ENCODE data around the gene CFAP157. TPM values are rescaled to one million over a fixed set of nuclear protein-coding genes. Genes with fewer than 3 reads are reported as not detected.
A peak's percentile ranks its signal among the peaks of the same experiment; 100 is the strongest.

CFAP157 gene
- total and polyA plus RNA-seq, 8 donors, result 0.14 to 7.6 (median 0.19) TPM; not detected in 3

DNA sequence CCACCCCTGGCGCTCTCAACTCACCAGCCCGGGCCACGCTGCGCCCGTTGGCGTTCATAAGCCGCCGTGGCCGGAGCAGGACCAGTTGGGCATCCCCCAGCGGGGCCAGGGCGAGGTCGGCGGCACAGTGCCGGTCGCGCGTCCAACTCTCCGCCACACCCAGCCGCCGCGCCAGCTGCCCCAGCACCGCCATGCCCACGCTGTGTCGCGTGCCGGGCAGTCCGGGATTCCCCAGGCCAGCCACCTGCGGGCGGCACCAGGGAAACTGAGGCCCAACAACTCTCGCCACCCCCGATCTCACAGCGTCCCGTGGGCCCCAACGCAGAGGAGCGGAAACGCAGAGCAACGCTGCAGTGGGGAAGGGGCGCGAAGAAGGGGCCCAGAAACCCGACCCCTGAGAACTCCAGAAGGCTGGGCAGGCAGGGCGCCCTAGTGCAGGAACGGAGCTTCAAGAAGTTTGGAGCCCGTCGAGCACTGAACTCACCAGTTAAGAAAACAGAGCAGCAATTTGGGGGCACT, 8.2 kb downstream of the CFAP157 start:
- Histone ChIP-seq H3K4me1 (peaks cover 16 to 25% (median 22%) of the 10 kb centered on the region in 4 donors), H3K36me3 (no peaks in the 10 kb centered on the region), H3K27me3 (no peaks in the 10 kb centered on the region), H3K27ac (peak overlapping the region; percentile 75 to 89 (median 84)), H3K4me3 (peak overlapping the region; percentile 62 to 85 (median 71)), H3K9me3 (no peaks in the 10 kb centered on the region)
- 0 to 1% (median 0%) methylated on average over 4 to 44 of the region's 44 CpGs for WGBS, 5 donors
- DNase-seq, result peak; percentile 55 to 65
- intact Hi-C loops (cut with DNase I; ENCODE audit: low total_unique reads), result no loop called here
- TF ChIP-seq POLR2A (IDR thresholded peaks at IDR 0.05) (no peak), EP300 (IDR thresholded peaks at IDR 0.05) (no peak), POLR2AphosphoS5 (IDR thresholded peaks at IDR 0.05) (no peak)
- TF ChIP-seq, protein P1, sequence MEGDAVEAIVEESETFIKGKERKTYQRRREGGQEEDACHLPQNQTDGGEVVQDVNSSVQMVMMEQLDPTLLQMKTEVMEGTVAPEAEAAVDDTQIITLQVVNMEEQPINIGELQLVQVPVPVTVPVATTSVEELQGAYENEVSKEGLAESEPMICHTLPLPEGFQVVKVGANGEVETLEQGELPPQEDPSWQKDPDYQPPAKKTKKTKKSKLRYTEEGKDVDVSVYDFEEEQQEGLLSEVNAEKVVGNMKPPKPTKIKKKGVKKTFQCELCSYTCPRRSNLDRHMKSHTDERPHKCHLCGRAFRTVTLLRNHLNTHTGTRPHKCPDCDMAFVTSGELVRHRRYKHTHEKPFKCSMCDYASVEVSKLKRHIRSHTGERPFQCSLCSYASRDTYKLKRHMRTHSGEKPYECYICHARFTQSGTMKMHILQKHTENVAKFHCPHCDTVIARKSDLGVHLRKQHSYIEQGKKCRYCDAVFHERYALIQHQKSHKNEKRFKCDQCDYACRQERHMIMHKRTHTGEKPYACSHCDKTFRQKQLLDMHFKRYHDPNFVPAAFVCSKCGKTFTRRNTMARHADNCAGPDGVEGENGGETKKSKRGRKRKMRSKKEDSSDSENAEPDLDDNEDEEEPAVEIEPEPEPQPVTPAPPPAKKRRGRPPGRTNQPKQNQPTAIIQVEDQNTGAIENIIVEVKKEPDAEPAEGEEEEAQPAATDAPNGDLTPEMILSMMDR (IDR thresholded peaks at IDR 0.05), result no peak

- no peaks in the 10 kb centered on the region for H3K27me3 ChIP-seq
- intact Hi-C loops (cut with DNase I; ENCODE audit: low total_unique reads), result no loop called here
- peak within 1 kb of the TSS; percentile 62 to 85 (median 71) for H3K4me3 ChIP-seq
- TF ChIP-seq POLR2AphosphoS5 (IDR thresholded peaks at IDR 0.05) (peak; percentile 51 to 85 (median 63)), EP300 (IDR thresholded peaks at IDR 0.05) (no peak), POLR2A (IDR thresholded peaks at IDR 0.05) (peak in 1 of 4 donors; percentile 24)
- TF ChIP-seq, protein P1 (IDR thresholded peaks at IDR 0.05), result no peak
- peak; percentile 97 to 99 for DNase-seq
- H3K36me3 ChIP-seq, result no peaks in the 10 kb centered on the region
- no peaks in the 10 kb centered on the region for H3K9me3 ChIP-seq
- peaks cover 16 to 25% (median 22%) of the 10 kb centered on the region in 4 donors for H3K4me1 ChIP-seq
- 4 to 6% (median 5%) methylated on average over 32 to 65 of the region's 65 CpGs for WGBS, 5 donors
- H3K27ac ChIP-seq, result peak within 1 kb of the TSS; percentile 75 to 89 (median 84)
Measured at GRCh38 chr9:127715470-127716337, 8.9 kb downstream of the CFAP157 start, which contains the start of the genes PTRH1 and TTC16. PTRH1 (minus strand) TSS chr9:127715663; CDS start chr9:127715639, 24 bp downstream. TTC16 (plus strand) TSS chr9:127716079; CDS start chr9:127716146, 67 bp downstream.

DNA sequence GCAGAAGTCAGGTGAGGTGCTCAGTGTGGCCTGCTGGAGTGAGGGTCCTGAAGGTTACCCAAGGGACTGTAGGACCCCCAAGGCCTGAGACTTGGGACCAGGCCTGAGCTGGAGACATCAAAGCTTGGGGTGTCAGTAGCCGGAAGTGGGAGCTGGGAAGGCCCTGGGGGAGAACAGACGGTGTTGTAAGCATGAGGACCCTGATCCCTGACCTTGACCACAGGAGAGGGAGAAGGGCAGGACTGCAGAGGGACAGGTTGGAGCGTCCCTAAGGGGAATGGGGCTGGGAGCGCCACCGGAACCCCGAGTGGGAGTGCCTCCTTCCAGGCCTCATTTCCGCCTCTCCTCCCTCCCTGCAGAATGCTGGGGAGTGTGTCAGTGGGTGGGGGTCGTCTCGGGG, 9.6 kb downstream of the CFAP157 start:
- Histone ChIP-seq H3K36me3 (no peaks in the 10 kb centered on the region), H3K4me1 (peaks cover 16 to 23% (median 22%) of the 10 kb centered on the region in 4 donors), H3K9me3 (no peaks in the 10 kb centered on the region), H3K27ac (peak overlapping the region in 4 of 5 donors; percentile 75 to 89 (median 86)), H3K4me3 (peak overlapping the region in 3 of 4 donors; percentile 62 to 71 (median 71)), H3K27me3 (no peaks in the 10 kb centered on the region)
- DNase-seq, result no peak
- intact Hi-C loops (cut with DNase I; ENCODE audit: low total_unique reads), result no loop called here
- 80 to 85% (median 83%) methylated on average over 5 to 9 of the region's 9 CpGs for WGBS, 5 donors
- no peak for TF ChIP-seq POLR2AphosphoS5 (IDR thresholded peaks at IDR 0.05)
- TF ChIP-seq POLR2A (IDR thresholded peaks at IDR 0.05), result no peak
- TF ChIP-seq, protein P1 (IDR thresholded peaks at IDR 0.05), result no peak
- no peak for TF ChIP-seq EP300 (IDR thresholded peaks at IDR 0.05)

- Histone ChIP-seq H3K4me1 (peaks cover 16 to 22% (median 21%) of the 10 kb centered on the region in 4 donors), H3K27me3 (no peaks in the 10 kb centered on the region), H3K36me3 (no peaks in the 10 kb centered on the region), H3K27ac (no peak overlapping the region), H3K4me3 (no peak overlapping the region), H3K9me3 (no peaks in the 10 kb centered on the region)
- WGBS, 5 donors, result 69 to 82% (median 74%) methylated on average over 4 to 5 of the region's 5 CpGs
- TF ChIP-seq POLR2AphosphoS5 (IDR thresholded peaks at IDR 0.05) (no peak), EP300 (IDR thresholded peaks at IDR 0.05) (no peak)
- DNase-seq, result peak in 1 of 2 donors; percentile 28
- intact Hi-C loops (cut with DNase I; ENCODE audit: low total_unique reads), result no loop called here
Measured at GRCh38 chr9:127717766-127718165, 11.0 kb downstream of the CFAP157 start.

Measured in stomach (tissue), 9 donors.